HepG2 (cell line): ENCODE measurements around the gene THEMIS. TPM values are rescaled to one million over a fixed set of nuclear protein-coding genes. Genes with fewer than 3 reads are reported as not detected.

ENCODE experiments used
- ATAC-seq: fragments of 200-7000 bp; cut with Tn5 transposase; 3 replicates; pipeline ENCODE4 v1.9.1; 2020; ENCODE audit warnings: mild to moderate bottlenecking, moderate library complexity
- BruUV-seq: library from RNA; stranded (reverse); fragments of 400-500 nt; replicated peaks from 2 replicates; lab custom pipeline; 2021; lab: Mats Ljungman, UMichigan
- CTCF ChIA-PET: fragments of 300-600 bp; formaldehyde crosslinking; extraction: SDS; loops from one replicate; lab custom pipeline; 2021; ENCODE audit warnings: low total read pairs, inconsistent platforms, low intra/inter-chr PET ratio; lab: Yijun Ruan, JAX
- POLR2A ChIA-PET: fragments of 350-600 bp; sonication (Branson Sonifier 250); formaldehyde crosslinking; loops from one replicate; lab custom pipeline; 2020; ENCODE audit warnings: antibody characterized with exemption, inconsistent platforms; lab: Yijun Ruan, JAX
- DNase-seq: peaks from one replicate; pipeline ENCODE4 v3.0.0-alpha.2; 2015; ENCODE audit warnings: low spot score
- FAIRE-seq: peaks from 3 replicates; lab custom pipeline; 2011; peaks lifted over from hg19 to GRCh38; lab: Jason Lieb, UNC
- H2AFZ ChIP-seq: one replicate; pipeline ENCODE4 v1.6.1; 2011; ENCODE audit warnings: low read length, inconsistent platforms
- H3K27ac ChIP-seq: fragments of 300-600 bp; 3 replicates; pipeline ENCODE4 v1.8.0; 2011; ENCODE audit warnings: mixed run types, mild to moderate bottlenecking, mixed read lengths, low read length, inconsistent platforms; ENCODE audit not compliant: insufficient read depth; ENCODE audit errors: extremely low read length
- H3K27me3 ChIP-seq, 2 experiments: fragments of 200-600 bp in 1 of 2; 2 replicates in 1 of 2; 3 replicates in 1 of 2; pipeline versions ENCODE4 v1.6.0 to v1.8.0; 2011; ENCODE audit warnings: low read length in 2 of 2, mild to moderate bottlenecking in 2 of 2, moderate library complexity in 2 of 2, inconsistent platforms in 1 of 2; ENCODE audit not compliant: insufficient read depth in 2 of 2, control insufficient read depth in 1 of 2
- H3K36me3 ChIP-seq, 2 experiments: fragments of 200-600 bp in 1 of 2; replicated peaks in 1 of 2; 2 replicates in 1 of 2; 3 replicates in 1 of 2; pipeline versions ENCODE4 v1.5.1 to v1.8.0; 2011; ENCODE audit warnings: low read length in 2 of 2, inconsistent platforms in 1 of 2; ENCODE audit not compliant: insufficient read depth in 2 of 2, control insufficient read depth in 1 of 2
- H3K4me1 ChIP-seq: 2 replicates; pipeline ENCODE4 v1.5.1; 2012; ENCODE audit warnings: low read length, inconsistent platforms; ENCODE audit not compliant: insufficient read depth
- H3K4me2 ChIP-seq: 2 replicates; pipeline ENCODE4 v1.6.0; 2011; ENCODE audit warnings: low read depth, low read length, inconsistent platforms
- H3K4me3 ChIP-seq, 3 experiments: fragments of 200-600 bp in 1 of 3; sonication (generic), shearing (Covaris generic) in 1 of 3; replicated peaks in 1 of 3; 2 replicates each; pipeline ENCODE4 v1.5.1; 2011 to 2016; ENCODE audit warnings: low read length in 3 of 3, inconsistent platforms in 2 of 3, low read depth in 2 of 3, mild to moderate bottlenecking in 2 of 3, control low read depth in 1 of 3, mixed read lengths in 1 of 3; ENCODE audit not compliant: insufficient read depth in 1 of 3
- H3K79me2 ChIP-seq: one replicate; pipeline ENCODE4 v1.6.1; 2011; ENCODE audit warnings: low read length, inconsistent platforms; ENCODE audit not compliant: insufficient read depth
- H3K9ac ChIP-seq: 2 replicates; pipeline ENCODE4 v1.6.0; 2011; ENCODE audit warnings: mild to moderate bottlenecking, low read depth, low read length, inconsistent platforms; ENCODE audit not compliant: insufficient read depth
- H3K9me3 ChIP-seq: 2 replicates; pipeline ENCODE4 v1.5.1; 2012; ENCODE audit warnings: mild to moderate bottlenecking, low read length
- H4K20me1 ChIP-seq: 2 replicates; pipeline ENCODE4 v1.6.0; 2011; ENCODE audit warnings: inconsistent platforms, mild to moderate bottlenecking, low read length, moderate library complexity; ENCODE audit not compliant: insufficient read depth
- CENPBD1 ChIP-seq: sonication (generic); formaldehyde crosslinking; IDR thresholded peaks from 2 replicates; pipeline ENCODE4 v1.8.0; 2022; ENCODE audit warnings: missing genetic modification reagents, low read depth, mild to moderate bottlenecking, borderline replicate concordance
- JUND ChIP-seq: sonication (generic); formaldehyde crosslinking; IDR thresholded peaks from 2 replicates; pipeline ENCODE4 v1.8.0; 2022; ENCODE audit warnings: mild to moderate bottlenecking, missing genetic modification reagents
- NFIC ChIP-seq: IDR thresholded peaks from 2 replicates; pipeline ENCODE4 v1.6.1; 2012; ENCODE audit warnings: mild to moderate bottlenecking, low read length, inconsistent platforms
- RBM39 ChIP-seq: fragments of 200-400 bp; formaldehyde crosslinking; IDR thresholded peaks from one replicate; pipeline ENCODE4 v1.6.1; 2018; ENCODE audit warnings: antibody characterized with exemption, mild to moderate bottlenecking, low read depth, low read length; ENCODE audit not compliant: poor library complexity, severe bottlenecking
- RFXANK ChIP-seq: IDR thresholded peaks from 2 replicates; pipeline ENCODE4 v1.6.1; 2016
- SNAPC2 ChIP-seq: sonication (generic); formaldehyde crosslinking; IDR thresholded peaks from 2 replicates; pipeline ENCODE4 v1.8.1; 2022; ENCODE audit warnings: mild to moderate bottlenecking, missing genetic modification reagents
- ZNF205 ChIP-seq: IDR thresholded peaks from 2 replicates; pipeline ENCODE4 v1.6.1; 2018; ENCODE audit warnings: missing biosample characterization, missing genetic modification reagents
- ZNF251 ChIP-seq: sonication (generic); formaldehyde crosslinking; IDR thresholded peaks from 2 replicates; pipeline ENCODE4 v1.9.0; 2021; ENCODE audit warnings: mild to moderate bottlenecking, missing genetic modification reagents
- ZNF292 ChIP-seq: sonication (generic); formaldehyde crosslinking; IDR thresholded peaks from 2 replicates; pipeline ENCODE4 v1.8.1; 2022; ENCODE audit warnings: mild to moderate bottlenecking, low read depth, missing genetic modification reagents, borderline replicate concordance
- ZNF431 ChIP-seq: sonication (generic); formaldehyde crosslinking; IDR thresholded peaks from 2 replicates; pipeline ENCODE4 v1.9.0; 2022; ENCODE audit warnings: missing genetic modification reagents, low read depth, mild to moderate bottlenecking, borderline replicate concordance
- ZNF619 ChIP-seq: sonication (generic); formaldehyde crosslinking; IDR thresholded peaks from 2 replicates; pipeline ENCODE4 v1.4.0; 2020; ENCODE audit warnings: mild to moderate bottlenecking, missing genetic modification reagents
- ZNF678 ChIP-seq: sonication (generic); formaldehyde crosslinking; IDR thresholded peaks from 2 replicates; pipeline ENCODE4 v1.4.0; 2020; ENCODE audit warnings: mild to moderate bottlenecking, missing genetic modification reagents
- ZNF7 ChIP-seq: IDR thresholded peaks from 2 replicates; pipeline ENCODE4 v1.6.1; 2016; ENCODE audit warnings: missing biosample characterization, missing genetic modification reagents
- ZNF746 ChIP-seq: sonication (generic); formaldehyde crosslinking; IDR thresholded peaks from 2 replicates; pipeline ENCODE4 v1.8.0; 2022; ENCODE audit warnings: mild to moderate bottlenecking, missing genetic modification reagents
- ZNF766 ChIP-seq: sonication (generic); formaldehyde crosslinking; IDR thresholded peaks from 2 replicates; pipeline ENCODE4 v1.5.0; 2020; ENCODE audit warnings: missing genetic modification reagents, borderline replicate concordance
- ZNF790 ChIP-seq: sonication (generic); formaldehyde crosslinking; IDR thresholded peaks from 2 replicates; pipeline ENCODE4 v1.8.0; 2022; ENCODE audit warnings: missing genetic modification reagents, mild to moderate bottlenecking, borderline replicate concordance
- in situ Hi-C: cut with HindIII; loops from 2 replicates; pipeline ENCODE4 v1.10.0; 2017; ENCODE audit warnings: low pct_unique_long_range_greater_than_20kb; ENCODE audit not compliant: extremely low pct_ligation_motif_present
- intact Hi-C: fragments of 100-400 bp; cut with micrococcal nuclease; formaldehyde crosslinking; loops from one replicate; pipeline ENCODE4 v1.10.0; 2022; ENCODE audit not compliant: unreplicated experiment
- polyA plus RNA-seq, 8 experiments: library from polyadenylated mRNA; depleted of rRNA in 3 of 8; stranded (reverse) in 7 of 8; unstranded in 1 of 8; fragments of >200 nt; fragmentation: Illumina TruSeq in 4 of 8; extraction: Trizol in 4 of 8; gene quantifications; 2 replicates each; pipeline versions ENCODE4 v1.2.1 to v1.2.3, GENCODE V29; 2011 to 2016; ENCODE audit warnings: low read depth in 4 of 8, missing spikeins in 1 of 8, mixed read lengths in 1 of 8; ENCODE audit not compliant: insufficient read depth in 1 of 8
- total RNA-seq, 5 experiments: library from RNA; depleted of rRNA; stranded (reverse); fragments of >200 nt; fragmentation: Illumina TruSeq; extraction: Trizol; gene quantifications; 2 replicates each; pipeline ENCODE4 v1.2.3, GENCODE V29; 2016; ENCODE audit warnings: low read depth in 1 of 5
- TF ChIP-seq, protein P1 (sequence below): IDR thresholded peaks from 2 replicates; pipeline ENCODE4 v1.6.1; 2012; ENCODE audit warnings: low read length, improper control_type of control experiment
- TF ChIP-seq, protein P2 (sequence below): sonication (generic); formaldehyde crosslinking; IDR thresholded peaks from 2 replicates; pipeline ENCODE4 v1.5.0; 2020; ENCODE audit warnings: missing genetic modification reagents
- TF ChIP-seq, protein P3 (sequence below): sonication (generic); formaldehyde crosslinking; conservative IDR thresholded peaks from 2 replicates; pipeline ENCODE4 v1.8.0; 2022; ENCODE audit warnings: low read depth, missing genetic modification reagents

Gene THEMIS
- total and polyA plus RNA-seq, 2 of the 13 experiments (the other 11 are each of a cell fraction or from before 2014, with no cell fraction given): not detected

DNA sequence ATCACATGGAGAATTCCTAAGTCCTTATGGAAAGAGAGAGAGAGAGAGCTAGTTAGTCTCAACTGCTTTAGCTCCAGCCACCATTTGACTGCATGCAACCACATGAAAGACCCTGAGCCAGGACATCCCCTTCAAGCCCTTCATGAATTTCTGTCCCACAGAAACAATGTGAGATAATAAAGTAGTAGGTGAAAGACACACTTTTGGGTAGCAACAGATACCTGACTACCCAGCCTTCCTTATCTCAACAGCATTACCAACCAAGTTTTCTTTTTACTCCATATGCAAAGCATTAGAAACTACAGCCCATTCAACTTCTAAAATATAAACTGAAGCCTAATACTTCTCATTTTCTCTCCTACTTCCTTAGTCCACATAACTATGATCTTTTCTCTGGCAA is 23.2 kb upstream of the THEMIS start:
- Histone ChIP-seq H3K4me3 (no peak overlapping the region), H3K27me3 (no peaks in the 10 kb centered on the region), H3K79me2 (no peaks in the 10 kb centered on the region), H3K36me3 (no peaks in the 10 kb centered on the region), H3K4me1 (peaks cover 5% of the 10 kb centered on the region; the same call in 1 of the 2 replicates), H2AFZ (no peak overlapping the region), H3K4me2 (no peak overlapping the region), H3K27ac (no peak overlapping the region), H3K9ac (no peak overlapping the region), H4K20me1 (no peaks in the 10 kb centered on the region), H3K9me3 (peaks cover 8% of the 10 kb centered on the region; the same call in 1 of the 2 replicates)
- ATAC-seq (no peak), FAIRE-seq (no peak), DNase-seq (no peak)
- intact Hi-C loops: no loop called here
- TF ChIP-seq SNAPC2 (CRISPR knock-in tag) (no peak), ZNF431 (no peak), NFIC (no peak), ZNF251 (CRISPR knock-in tag) (no peak), CENPBD1 (CRISPR knock-in tag) (no peak), ZNF678 (CRISPR knock-in tag) (no peak), ZNF7 (CRISPR knock-in tag) (no peak), ZNF619 (CRISPR knock-in tag) (no peak), ZNF292 (CRISPR knock-in tag) (no peak), RBM39 (no peak), ZNF205 (no peak), RFXANK (CRISPR knock-in tag) (no peak), JUND (no peak), ZNF746 (no peak), ZNF790 (no peak), ZNF766 (CRISPR knock-in tag) (no peak)
- TF ChIP-seq, protein P1, sequence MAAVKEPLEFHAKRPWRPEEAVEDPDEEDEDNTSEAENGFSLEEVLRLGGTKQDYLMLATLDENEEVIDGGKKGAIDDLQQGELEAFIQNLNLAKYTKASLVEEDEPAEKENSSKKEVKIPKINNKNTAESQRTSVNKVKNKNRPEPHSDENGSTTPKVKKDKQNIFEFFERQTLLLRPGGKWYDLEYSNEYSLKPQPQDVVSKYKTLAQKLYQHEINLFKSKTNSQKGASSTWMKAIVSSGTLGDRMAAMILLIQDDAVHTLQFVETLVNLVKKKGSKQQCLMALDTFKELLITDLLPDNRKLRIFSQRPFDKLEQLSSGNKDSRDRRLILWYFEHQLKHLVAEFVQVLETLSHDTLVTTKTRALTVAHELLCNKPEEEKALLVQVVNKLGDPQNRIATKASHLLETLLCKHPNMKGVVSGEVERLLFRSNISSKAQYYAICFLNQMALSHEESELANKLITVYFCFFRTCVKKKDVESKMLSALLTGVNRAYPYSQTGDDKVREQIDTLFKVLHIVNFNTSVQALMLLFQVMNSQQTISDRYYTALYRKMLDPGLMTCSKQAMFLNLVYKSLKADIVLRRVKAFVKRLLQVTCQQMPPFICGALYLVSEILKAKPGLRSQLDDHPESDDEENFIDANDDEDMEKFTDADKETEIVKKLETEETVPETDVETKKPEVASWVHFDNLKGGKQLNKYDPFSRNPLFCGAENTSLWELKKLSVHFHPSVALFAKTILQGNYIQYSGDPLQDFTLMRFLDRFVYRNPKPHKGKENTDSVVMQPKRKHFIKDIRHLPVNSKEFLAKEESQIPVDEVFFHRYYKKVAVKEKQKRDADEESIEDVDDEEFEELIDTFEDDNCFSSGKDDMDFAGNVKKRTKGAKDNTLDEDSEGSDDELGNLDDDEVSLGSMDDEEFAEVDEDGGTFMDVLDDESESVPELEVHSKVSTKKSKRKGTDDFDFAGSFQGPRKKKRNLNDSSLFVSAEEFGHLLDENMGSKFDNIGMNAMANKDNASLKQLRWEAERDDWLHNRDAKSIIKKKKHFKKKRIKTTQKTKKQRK: no peak
- TF ChIP-seq, protein P2, sequence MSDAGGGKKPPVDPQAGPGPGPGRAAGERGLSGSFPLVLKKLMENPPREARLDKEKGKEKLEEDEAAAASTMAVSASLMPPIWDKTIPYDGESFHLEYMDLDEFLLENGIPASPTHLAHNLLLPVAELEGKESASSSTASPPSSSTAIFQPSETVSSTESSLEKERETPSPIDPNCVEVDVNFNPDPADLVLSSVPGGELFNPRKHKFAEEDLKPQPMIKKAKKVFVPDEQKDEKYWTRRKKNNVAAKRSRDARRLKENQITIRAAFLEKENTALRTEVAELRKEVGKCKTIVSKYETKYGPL (CRISPR knock-in tag): no peak
- TF ChIP-seq, protein P3, sequence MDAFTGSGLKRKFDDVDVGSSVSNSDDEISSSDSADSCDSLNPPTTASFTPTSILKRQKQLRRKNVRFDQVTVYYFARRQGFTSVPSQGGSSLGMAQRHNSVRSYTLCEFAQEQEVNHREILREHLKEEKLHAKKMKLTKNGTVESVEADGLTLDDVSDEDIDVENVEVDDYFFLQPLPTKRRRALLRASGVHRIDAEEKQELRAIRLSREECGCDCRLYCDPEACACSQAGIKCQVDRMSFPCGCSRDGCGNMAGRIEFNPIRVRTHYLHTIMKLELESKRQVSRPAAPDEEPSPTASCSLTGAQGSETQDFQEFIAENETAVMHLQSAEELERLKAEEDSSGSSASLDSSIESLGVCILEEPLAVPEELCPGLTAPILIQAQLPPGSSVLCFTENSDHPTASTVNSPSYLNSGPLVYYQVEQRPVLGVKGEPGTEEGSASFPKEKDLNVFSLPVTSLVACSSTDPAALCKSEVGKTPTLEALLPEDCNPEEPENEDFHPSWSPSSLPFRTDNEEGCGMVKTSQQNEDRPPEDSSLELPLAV: no peak
- ChIA-PET POLR2A (no interaction called here), CTCF (no interaction called here)
- BruUV-seq: no TSS peak
- in situ Hi-C loops: no loop called here
